Measurements from ENCODE around the gene C17orf67. TPM values are rescaled to one million over a fixed set of nuclear protein-coding genes. Genes with fewer than 3 reads are reported as not detected.

Gene C17orf67
- total RNA-seq, 1 donor, result 0.86 TPM

GRCh38 chr17:56819431-56820145 lies 14.1 kb downstream of the C17orf67 start:
- H3K4me3 ChIP-seq (ENCODE audit: low read depth, low read length), result no peak overlapping the region
- peak; percentile 76 for TF ChIP-seq CTCF (IDR thresholded peaks at IDR 0.05; ENCODE audit: insufficient read depth, low read depth, low read length)
- peak; percentile 65 for DNase-seq (ENCODE audit: low read depth)

GRCh38 chr17:56819030-56819429 lies 14.7 kb downstream of the C17orf67 start:
- DNase-seq (ENCODE audit: low read depth), result no peak
- no peak overlapping the region for H3K4me3 ChIP-seq (ENCODE audit: low read depth, low read length)
- no peak for TF ChIP-seq CTCF (IDR thresholded peaks at IDR 0.05; ENCODE audit: insufficient read depth, low read depth, low read length)

GRCh38 chr17:56817066-56817465 lies 16.7 kb downstream of the C17orf67 start:
- H3K4me3 ChIP-seq (ENCODE audit: low read depth, low read length), result no peak overlapping the region
- DNase-seq (ENCODE audit: low read depth), result no peak
- no peak for TF ChIP-seq CTCF (IDR thresholded peaks at IDR 0.05; ENCODE audit: insufficient read depth, low read depth, low read length)

- no peak overlapping the region for H3K4me3 ChIP-seq (ENCODE audit: low read depth, low read length)
- no peak for TF ChIP-seq CTCF (IDR thresholded peaks at IDR 0.05; ENCODE audit: insufficient read depth, low read depth, low read length)
- DNase-seq (ENCODE audit: low read depth), result peak; percentile 36
Observed at GRCh38 chr17:56815711-56816110, 18.0 kb downstream of the C17orf67 start.

GRCh38 chr17:56812901-56813388 lies 20.8 kb downstream of the C17orf67 start:
- no peak for TF ChIP-seq CTCF (IDR thresholded peaks at IDR 0.05; ENCODE audit: insufficient read depth, low read depth, low read length)
- no peak for DNase-seq (ENCODE audit: low read depth)
- no peak overlapping the region for H3K4me3 ChIP-seq (ENCODE audit: low read depth, low read length)

- DNase-seq (ENCODE audit: low read depth), result no peak
- TF ChIP-seq CTCF (IDR thresholded peaks at IDR 0.05; ENCODE audit: insufficient read depth, low read depth, low read length), result no peak
- no peak overlapping the region for H3K4me3 ChIP-seq (ENCODE audit: low read depth, low read length)
Observed at GRCh38 chr17:56810891-56811775, 22.6 kb downstream of the C17orf67 start.

All from fibroblast of villous mesenchyme (primary cell).